Right kidney (tissue), 1 donor: ENCODE data around the gene HIVEP3.

Experiments used
- DNase-seq: peaks from one replicate; pipeline ENCODE4 v3.0.0-alpha.2; 2016

The HIVEP3 gene

DNA sequence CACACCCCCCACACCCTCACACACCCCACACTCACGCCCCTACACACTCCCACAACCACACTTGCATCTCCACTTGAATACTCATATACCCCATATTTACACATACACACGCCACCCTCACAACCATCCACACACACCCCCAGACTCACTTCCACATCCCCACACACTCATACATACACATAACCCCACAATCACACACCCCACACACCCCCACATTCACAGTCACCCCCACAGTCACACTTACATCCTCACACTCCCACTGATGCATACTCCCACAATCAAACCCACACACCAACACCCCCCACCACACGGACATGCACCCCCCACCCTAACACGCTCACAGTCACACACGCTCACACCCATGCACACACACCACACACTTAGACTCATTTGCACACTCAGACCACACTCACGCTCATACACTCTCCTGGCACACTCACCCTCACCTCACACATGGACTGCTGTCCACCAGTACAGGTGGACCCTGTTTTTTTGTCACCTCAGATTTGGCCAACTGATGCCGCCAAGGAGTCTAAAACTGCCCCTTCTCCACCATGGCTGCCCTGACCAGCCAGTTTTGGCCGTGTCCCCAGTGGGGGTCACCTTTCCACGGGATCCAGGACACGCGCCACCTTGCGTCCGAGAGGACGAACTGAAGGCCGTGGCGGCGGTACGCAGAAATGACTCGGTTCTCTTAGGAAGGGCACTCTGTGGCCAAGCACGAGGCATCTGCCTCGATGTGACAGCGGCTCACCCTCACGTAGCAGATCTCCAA is 388.9 kb downstream of the HIVEP3 start:
- no peak for DNase-seq

DNA sequence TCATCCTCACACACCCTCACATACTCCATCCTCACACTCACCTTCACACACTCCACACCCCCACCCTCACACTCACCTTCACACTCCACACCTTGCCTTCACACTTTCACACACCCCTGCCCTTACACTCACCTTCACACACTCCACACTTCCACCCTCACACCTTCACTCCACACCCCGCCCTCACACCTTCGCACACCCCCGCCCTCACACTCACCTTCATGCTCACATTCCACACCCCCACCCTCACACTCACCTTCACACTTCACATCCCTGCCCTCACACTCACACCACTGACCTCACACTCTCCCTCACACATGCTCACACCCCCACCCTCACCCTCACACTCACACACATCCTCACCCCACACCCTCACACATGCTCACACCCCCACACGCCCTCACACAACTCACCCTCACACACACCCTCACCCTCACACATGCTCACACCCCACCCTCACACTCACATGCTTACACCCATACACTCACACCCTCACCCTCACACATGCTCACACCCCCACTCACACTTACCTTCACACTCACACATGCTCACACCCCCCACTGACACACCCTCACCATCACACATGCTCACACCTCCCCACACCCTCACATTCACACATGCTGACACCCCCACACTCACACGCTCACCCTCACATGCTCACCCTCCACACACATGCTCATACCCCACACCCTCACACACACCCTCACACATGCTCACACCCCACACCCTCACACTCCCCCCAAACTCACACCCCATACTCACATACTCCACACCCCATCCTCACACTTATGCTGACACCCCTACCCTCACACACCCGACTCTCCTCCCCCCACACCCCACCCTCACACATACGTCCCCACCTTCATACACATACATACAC is 389.8 kb downstream of the HIVEP3 start:
- no peak for DNase-seq

DNA sequence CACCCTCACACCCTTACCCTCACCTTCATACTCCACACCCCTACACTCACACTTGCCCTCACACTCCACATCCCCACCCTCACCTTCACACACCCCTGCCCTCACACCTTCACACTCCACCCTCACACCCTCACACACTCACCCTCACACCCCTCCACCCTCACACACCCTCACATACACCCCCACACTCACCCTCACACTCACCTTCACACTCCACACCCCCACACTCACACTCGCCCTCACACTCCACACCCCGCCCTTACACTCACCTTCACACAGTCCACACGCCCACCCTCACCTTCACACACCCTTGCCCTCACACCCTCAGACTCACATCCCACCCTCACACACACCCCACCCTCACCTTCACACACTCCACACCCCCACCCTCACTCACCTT is 390.6 kb downstream of the HIVEP3 start:
- DNase-seq: no peak

DNA sequence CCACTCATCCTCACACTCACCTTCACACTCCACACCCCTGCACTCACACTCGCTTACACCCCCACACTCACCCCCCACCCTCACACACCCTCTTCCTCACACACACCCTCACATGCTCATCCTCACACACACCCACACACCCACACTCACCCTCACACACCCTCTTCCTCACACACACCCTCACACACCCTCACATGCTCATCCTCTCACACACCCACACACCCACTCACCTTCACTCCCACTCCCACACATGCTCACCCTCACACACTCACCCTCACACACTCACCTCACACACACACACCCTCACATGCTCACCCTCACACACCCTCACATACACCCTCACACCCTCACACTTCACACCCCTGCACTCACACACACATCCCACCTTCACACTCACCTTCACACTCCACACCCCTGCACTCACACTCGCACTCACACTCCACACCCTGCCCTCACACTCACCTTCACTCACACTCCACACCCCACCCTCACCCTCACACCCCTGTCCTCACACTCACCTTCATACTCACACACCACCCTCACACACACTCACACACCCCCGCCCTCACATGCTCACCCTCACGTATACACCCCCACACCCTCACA is 391.7 kb downstream of the HIVEP3 start:
- DNase-seq: no peak

DNA sequence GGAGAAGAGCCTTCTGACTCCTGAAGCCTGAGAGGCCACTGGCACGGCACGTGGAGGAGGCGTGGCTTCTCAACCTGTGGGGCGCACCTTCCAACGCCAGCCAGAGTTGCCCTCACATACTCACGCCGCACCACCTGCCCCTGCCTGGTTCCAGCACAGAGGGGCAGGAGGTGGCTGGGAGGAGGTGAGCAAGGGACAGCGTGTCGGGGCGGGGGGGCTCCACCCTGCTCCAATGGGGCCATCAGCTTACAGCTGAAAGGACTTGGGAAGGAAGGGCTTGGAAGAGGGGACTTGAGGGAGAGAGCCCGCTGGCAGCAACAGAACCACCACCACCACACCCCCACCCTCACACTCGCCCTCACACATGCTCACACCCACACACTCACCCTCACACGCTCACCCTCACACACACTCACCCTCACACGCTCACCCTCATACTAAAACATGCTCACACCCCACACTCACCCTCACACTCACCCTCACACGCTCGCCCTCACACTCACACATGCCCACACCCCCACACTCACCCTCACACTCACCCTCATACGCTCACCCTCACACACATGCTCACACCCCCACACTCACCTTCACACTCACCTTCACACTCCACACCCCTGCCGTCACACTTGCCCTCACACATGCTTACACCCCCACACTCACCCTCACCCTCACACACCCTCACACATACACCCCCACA is 392.7 kb downstream of the HIVEP3 start:
- no peak for DNase-seq

DNA sequence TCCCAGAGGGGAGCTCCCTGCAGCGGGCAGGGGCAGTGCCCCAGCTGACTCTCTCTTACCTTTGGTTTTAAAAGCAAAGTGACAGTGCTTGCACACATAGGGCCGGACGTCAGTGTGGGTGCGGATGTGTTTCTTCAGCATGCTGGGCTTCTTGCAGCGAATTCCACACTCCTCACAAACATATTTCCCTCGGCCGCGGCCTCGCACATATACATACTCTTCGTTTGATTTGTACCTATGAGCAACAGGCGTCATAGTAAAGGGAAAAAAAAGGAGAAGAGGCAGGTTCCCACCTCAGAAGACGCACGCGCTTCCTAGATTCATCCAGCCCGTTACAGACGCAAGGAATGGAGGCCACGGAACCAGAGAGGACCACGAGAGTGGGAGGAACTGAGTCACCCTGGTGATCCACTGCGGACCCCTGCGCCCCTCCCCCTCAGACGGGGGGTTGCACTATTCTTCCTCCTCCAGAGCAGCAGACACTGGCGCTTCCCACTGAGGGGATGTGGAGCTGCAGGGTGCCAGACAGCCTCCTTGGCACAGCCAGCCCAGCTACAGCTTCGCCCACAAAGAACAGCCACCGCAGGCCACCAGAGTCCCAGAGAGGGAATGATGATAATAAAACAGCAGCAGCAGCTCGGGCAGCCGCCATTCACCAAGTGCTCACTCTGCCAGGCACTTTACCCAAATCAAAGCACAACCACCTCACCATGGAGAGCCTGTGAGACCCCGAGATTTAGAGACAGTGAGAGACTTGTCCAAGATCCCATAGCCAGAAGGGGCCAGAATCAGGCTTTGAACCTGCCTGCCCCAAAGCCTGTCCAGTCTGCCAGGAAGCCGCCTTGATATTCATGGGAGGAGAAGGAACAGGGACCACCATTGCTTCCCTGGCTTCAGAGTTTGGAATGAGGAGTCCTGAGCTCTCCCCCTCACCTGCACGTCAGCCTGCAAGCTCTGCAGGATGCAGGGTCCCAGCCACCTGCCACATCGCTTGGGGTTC is 393.7 kb downstream of the HIVEP3 start:
- DNase-seq: no peak

DNA sequence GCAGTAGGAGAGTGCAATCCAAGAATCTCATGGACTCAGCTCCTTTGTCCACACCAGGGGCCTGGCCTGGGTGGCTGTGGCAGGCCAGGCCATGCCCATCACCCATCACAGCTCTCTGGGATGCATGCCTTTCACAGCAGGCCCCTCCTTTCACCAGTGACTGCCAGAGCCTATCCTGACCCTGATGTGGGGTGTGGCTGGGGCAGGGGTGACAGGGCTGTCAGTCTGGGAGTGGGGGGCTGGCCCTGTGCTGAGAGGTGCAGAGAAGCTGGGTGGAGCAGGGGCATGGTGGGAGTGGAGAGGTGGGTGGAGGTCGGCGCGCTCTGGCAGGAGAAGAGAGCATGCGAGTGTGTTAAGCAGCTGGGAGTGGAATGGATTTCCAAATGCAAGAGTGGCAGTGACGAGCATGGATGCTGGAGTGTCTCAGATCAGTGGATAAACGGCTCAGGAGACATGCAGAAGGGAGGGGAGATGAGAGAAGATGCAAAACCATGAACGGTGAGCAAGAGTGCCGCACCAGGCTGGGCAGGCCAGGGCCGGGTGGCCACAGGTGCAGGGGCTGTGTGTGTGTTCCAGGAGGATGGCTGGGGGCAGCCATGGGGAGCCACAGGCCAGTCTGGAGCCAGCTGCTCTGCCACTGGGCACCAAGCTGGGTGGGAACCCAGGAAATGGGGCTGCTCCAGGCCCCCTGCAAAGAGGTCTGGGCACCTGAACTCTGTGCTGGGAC is 394.6 kb downstream of the HIVEP3 start:
- DNase-seq: no peak

DNA sequence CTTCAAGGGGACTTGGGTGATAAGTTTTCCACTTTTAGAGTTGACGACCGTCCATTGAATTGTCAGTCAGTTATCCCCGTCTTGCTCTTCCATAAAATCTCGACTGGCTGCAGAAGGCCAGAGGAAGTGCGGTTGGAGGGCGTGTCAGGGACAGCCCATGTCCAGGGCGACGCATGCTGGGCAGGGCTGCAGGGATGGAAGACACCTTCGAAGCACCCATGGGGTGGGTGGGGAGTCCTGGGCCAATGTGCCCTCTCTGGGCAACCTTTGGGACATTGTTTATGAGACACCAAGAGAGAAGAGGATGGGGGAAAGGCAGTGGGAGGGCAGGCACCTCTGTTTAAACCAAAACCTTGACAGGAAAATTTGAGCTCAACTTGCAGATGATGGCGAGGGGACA is 395.7 kb downstream of the HIVEP3 start:
- DNase-seq: no peak

DNA sequence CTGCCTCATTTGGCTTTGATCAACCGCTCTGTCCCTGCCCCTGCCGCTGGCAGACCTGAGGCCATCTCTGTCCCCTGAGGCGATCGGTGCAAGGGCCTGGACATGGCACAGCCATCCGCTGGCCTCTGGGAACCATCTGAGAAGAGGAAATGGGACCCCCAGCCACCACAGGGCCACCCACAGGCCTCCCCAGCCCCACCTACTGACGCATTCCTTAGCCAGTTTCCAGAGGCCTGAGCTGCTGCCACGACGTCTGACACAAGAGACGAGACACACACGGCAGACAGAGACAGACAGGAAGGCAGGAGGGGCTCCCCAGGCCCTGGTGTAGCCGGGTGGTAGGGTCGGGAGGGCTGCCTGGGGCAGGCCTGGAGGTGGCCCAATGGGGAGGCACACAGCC is 397.0 kb downstream of the HIVEP3 start:
- DNase-seq: no peak

DNA sequence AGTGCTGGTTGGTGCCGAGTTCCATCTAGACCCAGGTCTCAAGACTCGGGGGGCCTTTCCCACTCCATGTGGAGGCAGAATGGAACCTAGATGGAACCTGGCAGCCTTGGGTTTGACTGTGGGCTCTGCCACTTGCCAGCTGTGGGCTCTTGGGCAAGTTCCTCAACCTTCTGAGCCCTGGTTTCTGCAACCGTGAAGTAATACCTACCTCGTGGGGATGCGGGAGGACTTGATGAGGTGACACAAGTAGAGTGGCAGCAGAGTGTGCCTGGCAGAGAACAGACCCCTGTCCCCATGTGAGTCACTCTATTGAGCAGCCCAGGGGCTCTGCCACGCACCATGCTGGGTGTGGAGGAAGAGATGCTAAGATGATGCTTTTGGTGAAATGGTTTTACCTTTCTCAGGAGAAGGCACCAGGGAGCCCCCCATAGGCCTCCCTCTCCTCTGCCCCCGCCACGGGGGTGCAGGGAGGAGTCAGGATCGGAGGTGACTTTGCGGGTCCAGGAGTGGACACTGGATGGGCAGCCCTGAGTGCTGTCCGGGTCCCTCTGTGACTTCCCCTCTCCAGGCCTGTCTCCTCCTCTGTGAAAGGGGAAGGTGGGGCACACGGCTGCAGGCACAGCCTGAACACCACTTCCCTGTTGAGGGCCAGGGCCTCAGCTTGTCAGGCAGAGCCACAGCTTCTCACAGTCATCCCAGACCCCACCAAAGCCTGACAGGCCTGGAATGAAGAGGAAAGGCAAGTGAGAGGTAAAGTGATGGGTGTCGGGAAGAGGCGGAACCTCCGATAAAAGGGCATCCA is 397.6 kb downstream of the HIVEP3 start:
- DNase-seq: no peak

DNA sequence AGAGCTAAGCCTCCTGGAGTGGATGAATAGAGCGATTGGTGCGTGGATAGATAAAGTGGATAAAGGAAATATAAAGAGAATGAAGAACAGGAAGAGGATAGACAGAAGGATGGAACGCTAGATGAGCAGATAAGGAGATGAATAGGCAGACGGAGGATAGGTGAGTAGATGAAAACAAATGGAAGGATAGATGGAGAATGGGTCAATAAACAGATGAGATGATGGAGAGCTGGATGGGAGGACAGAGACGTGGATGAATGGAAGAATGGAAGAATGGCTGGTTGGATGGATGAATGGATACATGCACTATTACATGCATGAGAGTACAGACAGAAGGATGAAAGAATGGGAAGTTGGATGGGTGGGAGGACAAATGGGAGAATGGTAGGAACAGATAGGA is 399.1 kb downstream of the HIVEP3 start:
- DNase-seq: no peak

DNA sequence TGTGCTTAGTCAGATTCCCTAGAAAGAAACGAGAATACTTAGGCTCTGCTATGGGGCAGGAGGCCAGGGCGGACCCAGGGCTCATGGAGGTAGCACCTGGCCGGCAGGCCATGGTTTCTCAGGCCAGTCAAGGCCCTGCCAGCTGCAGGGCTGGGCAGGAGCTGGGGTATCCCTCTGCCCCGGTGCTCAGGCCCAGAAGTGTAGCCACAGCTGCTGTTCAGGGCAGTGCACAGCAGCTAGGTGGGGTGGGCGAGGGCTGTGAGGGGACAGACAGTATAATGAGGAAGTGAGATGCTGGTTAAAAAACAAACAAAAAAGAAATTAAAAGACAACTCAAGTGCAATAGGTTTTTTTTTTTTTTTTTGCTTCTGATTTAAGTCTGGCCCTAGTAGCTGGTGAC is 400.3 kb downstream of the HIVEP3 start:
- DNase-seq: no peak

DNA sequence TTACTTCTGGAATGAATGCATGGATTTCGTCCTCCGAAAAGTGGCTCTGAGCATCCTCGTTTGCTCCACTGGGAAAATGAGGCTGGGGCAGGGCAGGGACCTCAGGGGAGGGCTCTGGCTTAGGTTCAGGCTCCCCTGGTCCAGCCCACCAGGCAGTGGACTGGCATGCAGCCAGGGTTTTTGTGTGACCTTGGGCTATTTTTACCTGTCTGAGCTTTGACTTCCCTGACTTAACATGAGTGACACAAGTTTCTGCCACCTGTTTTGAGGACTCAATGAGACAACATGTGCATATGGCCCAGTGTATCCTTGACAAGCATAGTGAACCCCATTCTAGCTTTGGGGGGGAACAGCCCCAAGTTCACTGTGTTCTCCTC is 401.7 kb downstream of the HIVEP3 start:
- DNase-seq: no peak

DNA sequence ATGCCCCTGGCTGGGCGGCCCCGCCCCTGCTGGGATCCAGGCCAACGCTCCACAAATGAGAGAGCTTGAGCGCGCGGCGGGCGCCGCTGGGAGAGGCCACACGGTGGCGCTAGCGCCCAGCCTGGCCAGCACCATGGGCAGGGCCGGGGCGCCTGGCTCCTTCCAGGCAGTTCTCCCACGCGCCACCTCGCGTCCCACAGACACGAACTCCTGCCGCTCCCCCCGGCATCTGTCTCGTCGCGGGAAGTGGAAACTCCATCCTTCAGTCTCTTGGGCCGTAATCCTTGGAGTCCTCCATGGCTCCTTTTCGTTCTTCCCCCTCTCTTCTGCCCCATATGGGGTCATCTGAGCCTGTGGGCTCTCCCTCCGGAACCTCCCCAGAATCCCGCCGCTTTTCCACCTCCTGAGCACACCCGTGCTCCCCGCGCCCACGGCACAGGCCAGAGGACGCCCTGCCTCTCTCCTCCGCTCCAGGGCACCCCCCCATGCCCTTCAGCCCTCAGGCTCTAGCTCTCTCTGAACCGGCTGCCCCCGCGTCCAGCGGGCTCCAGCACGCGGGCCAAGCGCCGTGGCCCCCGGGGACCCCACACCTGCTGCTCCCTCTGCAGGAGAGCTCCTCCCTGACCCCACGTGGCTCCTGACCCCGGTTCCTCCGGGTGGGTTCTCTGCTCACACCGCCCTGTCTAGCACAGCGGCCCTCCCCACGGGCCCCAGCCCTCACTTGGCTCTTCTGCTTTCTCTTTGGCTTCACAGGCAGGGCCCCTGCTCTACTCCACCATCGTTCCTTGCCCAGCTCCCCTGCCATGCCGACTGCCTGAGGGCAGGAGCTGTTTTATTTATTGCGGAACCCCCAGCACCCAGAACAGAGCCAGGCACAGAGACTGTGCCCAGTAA is 402.3 kb downstream of the HIVEP3 start:
- peak; percentile 93 for DNase-seq

DNA sequence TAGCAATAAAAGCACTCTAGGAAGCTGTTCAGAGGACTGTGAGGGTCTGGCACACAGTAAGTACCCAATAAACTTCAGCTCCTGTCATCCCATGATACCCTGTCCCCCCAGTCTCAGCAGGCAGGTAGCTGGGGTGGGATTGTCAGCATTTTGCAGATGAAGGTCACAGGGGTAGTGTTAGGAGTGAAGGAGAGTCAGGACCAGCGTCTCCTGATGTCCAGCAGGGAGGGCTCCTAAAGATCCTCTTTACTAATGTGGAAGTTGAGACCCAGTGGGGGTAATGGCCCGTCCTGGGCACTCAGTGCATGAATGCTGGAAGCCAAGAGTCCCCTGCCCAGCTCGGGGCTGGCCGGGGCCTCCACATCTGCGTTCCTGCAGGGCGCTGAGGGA is 402.9 kb downstream of the HIVEP3 start:
- DNase-seq: no peak

DNA sequence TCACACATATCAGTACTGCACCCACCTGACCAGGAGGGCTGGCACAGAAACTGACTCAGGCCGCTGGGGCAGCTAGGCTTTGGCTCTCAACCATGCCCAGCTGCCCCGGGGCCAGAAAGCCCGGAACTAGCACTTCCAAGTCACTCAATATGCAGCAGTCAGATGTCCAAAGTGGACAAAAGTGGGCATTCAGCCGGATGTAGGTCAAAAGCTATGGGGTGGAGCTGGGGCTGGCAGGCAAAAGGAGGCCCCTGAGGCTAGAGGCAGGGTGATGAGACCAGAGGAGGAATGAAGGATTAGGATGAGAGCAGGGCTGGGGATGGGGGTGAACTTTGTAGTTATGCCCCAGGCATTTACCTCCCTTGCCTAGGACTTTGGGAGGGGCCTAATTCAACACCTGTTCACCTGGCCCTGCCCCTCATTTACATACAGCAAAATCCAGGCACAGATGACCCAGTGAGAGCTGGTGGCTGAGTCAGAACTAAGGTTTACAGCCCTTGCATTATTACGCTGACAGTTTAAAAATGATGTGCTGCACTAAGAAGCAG is 403.5 kb downstream of the HIVEP3 start:
- no peak for DNase-seq

DNA sequence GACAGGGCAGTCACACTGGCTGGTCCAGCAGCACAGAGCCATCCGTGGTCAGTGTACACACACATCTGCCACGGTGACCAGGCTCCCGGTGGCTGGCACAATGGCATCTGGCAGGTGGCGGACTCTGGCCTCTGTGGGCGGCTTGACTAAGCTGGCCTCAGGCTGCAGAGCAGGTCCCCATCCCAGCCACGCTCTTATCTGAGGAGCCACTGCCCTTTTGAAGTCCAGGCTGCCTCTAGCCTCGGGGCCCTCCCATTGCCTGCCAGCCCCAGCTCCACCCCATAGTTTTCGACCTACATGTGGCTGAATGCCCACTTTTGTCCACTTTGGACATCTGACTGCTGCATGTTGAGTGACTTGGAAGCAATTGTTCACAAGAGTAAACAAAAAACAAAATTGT is 404.3 kb downstream of the HIVEP3 start:
- DNase-seq: no peak

DNA sequence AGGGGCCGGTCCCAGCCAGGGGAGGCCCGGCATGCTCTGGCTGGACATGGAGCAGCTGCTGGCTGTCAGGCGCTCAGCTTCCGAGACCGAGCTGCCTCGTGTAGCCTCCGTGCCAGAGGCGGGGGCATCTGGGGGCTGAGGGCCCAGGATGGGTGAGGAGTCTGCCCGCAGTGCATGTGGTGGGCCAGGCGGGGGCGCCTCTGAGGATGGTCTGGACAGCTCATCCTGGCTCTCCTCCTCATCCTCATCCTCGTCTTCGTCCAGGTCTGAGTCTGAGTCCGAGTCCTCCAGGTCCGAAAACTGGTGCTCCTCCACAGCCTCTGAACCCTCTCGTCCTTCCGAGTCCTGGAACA is 405.4 kb downstream of the HIVEP3 start:
- peak; percentile 29 for DNase-seq
